RCC 7860 (cell line): ENCODE data around the gene TYMP.
A peak's percentile ranks its signal among the peaks of the same experiment; 100 is the strongest.

ENCODE experiments used
- DNase-seq: peaks from one replicate; pipeline ENCODE4 v3.0.0-alpha.2; 2015; ENCODE audit warnings: low spot score
- FAIRE-seq: peaks from 2 replicates; lab custom pipeline; 2012; peaks lifted over from hg19 to GRCh38; lab: Jason Lieb, UNC

The TYMP gene, protein sequence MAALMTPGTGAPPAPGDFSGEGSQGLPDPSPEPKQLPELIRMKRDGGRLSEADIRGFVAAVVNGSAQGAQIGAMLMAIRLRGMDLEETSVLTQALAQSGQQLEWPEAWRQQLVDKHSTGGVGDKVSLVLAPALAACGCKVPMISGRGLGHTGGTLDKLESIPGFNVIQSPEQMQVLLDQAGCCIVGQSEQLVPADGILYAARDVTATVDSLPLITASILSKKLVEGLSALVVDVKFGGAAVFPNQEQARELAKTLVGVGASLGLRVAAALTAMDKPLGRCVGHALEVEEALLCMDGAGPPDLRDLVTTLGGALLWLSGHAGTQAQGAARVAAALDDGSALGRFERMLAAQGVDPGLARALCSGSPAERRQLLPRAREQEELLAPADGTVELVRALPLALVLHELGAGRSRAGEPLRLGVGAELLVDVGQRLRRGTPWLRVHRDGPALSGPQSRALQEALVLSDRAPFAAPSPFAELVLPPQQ

DNA sequence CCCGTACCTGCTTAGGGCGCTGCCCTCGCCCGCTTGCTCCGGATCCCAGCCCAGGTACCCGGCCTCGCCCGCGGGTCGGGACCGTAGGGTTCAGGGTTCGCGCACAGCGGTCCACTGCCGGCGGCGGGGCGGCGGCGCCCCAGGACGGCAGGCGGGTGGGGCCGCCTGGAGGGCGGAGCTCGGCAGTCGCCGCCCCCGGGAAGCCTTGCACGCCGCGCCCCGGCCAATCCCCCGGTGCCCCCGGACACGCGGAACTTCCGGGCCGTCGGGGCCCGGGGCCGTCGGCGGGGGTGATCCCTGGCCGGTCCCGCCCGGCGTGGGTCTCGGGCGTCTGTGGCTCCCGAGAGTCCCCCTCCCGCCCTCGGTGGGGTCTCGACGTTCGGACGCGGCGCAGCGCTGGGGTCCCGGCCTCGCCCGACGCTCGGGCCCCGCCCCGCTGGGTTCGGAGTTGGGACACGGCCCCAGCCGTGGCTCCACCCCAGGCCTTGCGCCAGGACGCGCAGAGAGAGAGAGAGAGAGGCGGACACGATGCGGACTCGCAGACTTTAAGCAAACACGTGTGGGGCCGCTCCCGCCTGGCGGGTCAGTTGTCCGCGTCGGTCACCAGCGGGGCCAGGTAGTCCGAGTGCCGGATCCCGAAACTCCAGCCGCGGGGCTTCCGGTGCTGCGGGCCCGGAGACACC is at the start of gene TYMP:
Gene TYMP (minus strand): TSS at position 116 of the 683 bp plus-strand sequence. CDS start 303 bp downstream, outside the sequence.
- no peak for FAIRE-seq
- no peak for DNase-seq

DNA sequence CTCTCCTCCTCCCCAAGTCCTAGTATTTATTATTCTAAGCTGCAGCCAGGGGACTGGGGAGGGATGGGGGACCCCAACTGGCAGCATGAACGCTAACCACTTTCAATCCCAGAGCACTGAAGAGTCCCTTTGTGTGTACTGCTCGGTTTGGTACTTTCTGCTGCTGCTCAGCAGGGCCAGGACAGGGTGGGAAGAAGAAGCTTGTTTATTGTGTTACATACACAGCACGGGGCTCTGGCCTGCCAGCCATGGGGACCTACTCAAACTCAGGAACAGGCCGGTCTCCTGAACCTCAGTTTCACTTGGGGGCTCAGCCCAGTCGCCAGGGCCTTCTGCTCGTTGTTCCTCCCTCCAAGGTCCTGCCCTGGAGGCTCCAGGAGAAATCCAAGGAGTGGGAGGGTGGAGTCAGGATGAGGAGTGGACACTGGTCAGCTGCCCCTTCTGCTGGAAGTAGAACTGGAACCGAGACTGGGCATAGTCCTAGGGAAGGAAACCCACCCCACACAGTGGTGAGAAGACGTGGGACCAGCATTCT is 49.0 kb upstream of the TYMP start:
- DNase-seq (no peak), FAIRE-seq (no peak)

DNA sequence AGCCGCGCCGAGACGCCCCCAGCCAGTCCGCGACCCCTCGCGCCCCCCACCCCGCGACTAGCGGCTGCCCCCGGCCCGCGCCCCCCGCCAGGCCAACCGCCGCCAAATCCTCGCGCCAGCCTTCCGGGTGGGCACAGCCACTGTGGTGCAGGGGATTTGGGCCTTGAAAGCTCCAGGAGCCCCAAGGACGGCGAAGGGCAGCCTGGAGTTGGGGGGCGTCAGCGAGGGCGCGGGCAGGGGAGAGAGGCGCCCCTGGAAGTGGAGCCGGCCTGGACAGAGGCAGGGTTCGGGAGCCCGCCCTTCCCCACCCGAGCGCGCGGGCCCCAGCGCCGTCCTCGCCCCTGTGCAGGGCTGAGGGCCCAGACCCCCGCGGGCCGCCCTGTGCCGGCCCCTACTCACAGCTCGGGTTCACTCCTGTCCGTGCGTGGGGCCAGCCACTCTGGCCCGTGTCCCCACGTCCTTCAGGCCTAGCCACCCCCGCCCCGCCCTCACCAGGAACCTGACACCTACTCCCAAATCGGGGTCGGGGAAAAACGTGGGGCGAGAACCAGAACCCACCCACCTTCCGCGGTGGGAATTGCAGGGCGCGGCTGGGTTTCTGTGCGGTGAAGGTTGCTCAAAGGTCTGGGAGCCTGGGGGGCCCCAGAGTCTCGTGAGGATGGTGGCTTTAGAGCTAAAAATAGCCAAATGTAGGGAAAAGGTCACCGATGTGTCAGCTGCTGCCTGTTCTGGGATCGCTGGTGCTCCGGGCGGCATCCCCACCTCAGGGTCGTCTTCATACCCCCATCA is 48.4 kb upstream of the TYMP start, which contains the start of gene CPT1B:
Gene CPT1B (minus strand): TSS at position 441 of the 789 bp plus-strand sequence. CDS start 512 bp downstream, outside the sequence.
- FAIRE-seq (no peak), DNase-seq (no peak)

DNA sequence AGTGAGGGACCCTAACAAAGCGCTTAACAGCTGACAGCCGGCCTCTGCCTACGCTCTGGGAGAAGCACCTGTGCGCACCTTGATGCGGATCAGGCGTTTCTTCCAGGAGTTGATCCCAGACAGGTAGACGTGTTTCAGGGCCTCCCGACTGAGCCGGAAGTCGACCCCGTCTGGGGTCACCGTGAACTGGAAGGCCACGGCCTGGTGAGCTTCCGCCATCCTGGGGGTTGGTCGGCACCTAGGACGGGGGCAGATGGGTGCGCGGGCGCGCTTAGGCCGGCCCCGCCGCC is 47.8 kb upstream of the TYMP start:
- FAIRE-seq (no peak), DNase-seq (no peak)

DNA sequence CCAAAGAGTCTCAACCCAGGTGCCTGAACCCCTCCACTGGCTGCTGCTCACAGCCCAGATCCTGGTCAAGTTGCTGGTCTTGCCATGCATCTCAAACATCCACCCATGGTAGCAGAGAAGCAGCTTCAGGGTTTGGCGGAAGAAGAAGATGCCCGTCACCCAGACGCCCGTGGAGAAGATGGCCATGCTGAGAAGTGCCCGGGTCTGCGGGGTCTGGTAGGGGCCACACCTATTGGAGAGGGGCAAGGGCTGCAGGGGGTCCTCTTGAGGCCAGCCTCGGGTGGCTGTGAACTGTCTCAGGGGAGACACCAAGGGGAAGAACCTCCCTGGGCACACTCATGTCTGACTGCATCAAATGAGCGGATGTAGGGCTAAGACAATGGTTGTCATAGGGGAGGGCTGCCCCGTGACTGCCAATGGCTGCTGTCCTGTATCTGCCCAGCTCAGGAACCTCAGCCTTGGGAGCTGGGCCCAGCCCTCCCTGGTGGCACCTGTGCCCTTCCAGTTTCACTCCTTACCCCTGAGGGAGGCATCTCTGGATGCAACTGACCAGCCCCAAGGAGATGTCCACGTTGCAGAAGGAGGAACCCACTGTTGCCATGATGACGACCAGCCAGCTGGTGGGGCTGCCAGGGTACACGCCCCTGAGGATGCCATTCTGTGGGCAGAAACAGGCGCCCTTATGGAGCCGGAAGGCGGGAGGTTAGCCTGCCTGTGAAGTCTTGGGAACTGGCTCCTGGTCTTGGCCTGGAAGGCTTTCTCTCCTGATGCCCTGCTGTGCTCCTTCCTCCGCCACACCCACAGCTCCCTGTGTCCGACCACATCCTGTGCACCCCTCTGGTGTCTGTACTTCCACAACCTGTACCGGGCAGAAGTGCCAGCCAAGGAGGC is 47.2 kb upstream of the TYMP start:
- DNase-seq = no peak

DNA sequence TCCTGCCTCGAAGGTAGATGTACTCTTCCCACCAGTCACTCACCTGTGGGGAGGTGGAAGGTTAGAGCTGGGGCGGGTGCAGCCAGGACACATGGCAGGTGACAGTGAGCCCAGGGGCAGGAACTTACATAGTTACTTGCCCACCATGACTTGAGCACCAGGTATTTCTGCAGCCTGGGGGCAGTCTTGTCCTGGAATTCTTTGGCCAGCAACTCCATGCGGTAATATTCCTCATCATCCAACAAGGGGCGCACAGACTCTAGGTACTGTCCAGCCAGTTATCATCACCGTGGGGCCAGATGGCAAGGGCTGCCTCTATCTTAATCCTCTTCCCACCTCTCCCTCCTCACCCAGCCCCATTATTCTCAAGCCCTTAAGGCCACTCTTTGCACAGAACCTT is 46.3 kb upstream of the TYMP start:
- peak; percentile 29 for DNase-seq
- no peak for FAIRE-seq

More for the DNA sequence above, 47.2 kb upstream of the TYMP start:
- no peak for FAIRE-seq

DNA sequence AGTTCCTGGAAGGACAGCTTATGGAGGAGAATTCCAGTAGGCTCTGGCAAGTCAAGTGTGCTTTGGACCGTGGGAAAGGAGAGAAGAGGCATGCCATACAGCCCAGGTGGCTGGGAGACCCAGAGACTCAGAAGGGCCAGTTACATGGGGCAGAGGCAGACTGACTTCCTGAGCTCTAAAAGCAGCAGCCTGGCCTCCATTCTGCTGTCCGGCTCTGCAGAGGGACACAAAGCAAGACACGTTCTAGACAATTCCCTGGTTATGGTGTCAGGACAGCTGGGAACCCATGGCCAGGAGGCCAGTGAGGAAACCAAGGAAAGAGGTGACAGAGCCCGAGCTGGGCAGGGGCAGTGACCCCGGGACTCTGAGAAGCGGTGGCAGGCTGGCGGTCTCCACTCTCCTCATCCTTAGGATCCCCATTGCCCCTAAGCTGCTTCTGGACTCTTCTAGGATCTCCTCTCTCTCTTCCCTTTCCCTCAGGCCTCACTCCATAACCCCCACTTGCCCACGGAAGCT is 45.7 kb upstream of the TYMP start:
- DNase-seq = no peak
- FAIRE-seq = no peak

DNA sequence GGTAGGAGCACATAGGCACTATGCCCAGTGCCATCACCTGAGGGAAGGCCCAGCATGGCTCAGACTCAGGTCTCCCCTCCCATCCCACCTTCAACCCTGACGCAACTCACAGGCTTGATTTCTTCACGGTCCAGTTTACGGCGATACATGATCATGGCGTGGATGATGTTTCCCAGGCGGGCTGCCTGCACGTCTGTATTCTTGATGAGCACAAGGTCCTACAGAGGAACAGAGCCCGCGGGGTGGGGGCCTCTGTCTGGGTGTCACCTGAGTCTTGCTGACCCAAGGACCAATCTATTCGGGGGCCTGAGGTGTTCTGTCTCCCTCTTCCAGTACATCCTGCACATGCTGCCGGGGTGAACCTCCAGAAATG is 44.6 kb upstream of the TYMP start:
- no peak for FAIRE-seq

DNA sequence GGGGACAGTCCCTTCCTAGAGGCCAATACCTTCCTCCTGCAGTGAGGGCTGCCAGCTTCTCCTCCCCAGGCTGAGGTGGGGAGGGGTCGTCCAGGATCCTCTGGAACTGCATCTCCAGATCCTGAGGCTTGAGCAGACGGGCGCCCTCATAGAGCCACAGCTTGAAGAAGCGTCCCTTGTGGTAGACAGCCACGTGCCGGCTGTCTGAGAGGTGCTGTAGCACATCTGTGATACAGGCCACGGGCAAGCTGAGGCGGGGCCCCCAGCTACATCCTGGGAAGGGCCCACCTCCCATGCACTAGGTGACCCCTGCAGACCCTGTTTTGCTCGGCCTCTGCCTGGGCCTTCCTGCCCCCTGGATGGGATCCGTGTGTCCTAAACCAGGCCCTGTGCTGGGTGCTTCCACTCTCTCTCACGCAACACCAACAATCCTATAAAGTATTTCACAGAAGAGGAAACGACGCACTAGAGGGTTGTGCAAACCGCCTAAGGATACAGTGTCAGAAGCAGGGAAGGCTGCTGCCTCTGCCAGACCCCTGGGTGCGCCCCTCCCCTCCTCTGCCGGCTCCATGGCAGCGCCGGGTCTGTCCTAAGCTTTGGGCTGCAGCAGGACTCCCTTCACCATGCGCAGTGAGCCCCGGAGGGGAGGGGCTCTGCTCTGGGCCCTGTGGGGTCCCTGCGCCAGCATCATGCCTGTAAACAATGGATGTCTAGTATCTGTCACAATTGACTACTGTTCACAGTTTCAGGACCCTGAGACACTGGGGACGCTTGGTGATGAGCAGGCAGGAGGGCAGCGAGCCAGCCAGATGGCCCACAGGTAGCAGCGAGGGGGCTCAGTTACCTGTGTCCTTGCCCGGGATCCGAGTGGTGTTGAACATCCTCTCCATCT is 43.9 kb upstream of the TYMP start:
- FAIRE-seq (no peak), DNase-seq (no peak)

More for the DNA sequence above, 44.6 kb upstream of the TYMP start:
- DNase-seq = no peak

DNA sequence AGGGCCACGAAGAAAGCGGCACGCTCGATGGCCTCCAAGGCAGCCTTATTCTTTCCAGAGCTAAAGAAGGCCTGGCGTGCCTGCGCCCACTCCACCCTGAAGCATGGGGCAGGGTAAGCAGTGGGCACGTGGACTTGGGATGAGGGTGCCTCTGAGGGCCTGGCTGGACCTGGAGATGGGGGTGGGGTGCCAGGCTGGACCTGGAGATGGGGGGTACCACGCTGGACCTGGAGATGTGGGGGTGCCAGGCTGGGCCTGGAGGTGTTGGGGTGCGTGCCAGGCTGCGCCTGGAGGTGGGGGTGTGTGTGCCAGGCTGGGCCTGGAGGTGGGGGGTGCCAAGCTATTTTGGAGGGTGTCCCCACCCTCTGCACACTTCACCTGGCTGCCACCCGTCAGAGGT is 43.2 kb upstream of the TYMP start:
- no peak for FAIRE-seq
- no peak for DNase-seq

DNA sequence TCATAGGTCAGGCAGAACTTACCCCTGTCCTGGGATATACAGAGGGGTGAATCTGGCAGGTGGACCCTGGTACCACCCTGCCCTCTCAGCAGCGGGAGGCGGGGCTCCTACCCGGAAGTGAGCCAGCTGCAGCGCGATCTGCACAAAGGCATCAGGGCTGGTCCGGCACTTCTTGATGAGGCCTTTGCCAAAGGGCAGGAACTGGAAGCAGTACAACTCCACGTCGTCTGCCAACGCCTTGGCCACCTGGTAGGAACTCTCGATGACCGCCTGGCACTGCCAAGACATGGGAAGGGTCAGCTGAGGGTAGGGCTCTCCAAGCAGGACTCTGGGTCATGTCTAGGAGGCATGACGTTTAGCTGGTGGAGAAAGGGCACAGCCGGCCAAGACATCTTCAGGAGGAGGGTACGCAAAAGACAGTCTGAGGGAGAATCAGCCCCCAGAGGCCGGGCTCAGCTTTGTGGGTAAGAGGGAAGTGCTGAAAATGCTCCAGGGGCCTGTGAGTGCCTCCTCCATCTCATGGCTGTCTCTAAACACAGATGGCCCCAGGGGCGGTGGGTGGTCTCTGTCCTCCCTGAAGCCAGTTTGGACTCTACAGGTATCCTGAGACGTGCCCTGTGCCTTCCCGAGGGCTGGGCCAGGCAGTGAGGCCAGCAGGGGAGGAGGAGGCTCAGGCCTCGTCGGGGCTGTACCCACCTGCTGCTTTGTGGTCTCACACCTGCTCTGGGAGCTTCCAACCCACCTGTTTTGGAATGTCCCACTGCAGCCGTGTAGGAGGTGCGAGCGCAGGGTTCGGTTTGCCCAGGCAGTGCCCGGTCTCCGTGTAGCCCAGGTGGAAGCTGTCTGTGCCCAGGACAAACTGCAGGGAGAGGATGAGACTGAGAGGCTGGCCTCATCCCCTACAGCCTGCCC is 41.7 kb upstream of the TYMP start:
- no peak for FAIRE-seq
- no peak for DNase-seq

DNA sequence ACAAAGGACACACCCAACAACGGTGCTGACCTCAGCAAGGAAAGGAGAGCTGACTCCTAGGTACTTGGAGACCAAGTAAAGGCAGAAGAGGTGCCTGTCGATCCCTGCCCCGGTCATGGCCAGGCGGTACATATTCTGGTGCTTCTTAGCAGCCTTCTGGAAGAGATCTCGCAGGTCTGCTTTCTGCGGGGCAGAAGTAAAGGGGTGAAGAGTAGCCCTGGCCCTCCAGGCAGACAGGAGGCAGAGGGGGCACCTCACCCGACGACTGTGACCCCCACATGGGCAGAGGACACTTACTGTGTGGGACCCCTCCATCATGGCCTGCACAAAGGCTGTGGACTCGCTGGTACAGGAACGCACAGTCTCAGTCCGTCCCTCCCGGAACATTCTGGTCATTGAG is 41.0 kb upstream of the TYMP start:
- DNase-seq (no peak), FAIRE-seq (no peak)

DNA sequence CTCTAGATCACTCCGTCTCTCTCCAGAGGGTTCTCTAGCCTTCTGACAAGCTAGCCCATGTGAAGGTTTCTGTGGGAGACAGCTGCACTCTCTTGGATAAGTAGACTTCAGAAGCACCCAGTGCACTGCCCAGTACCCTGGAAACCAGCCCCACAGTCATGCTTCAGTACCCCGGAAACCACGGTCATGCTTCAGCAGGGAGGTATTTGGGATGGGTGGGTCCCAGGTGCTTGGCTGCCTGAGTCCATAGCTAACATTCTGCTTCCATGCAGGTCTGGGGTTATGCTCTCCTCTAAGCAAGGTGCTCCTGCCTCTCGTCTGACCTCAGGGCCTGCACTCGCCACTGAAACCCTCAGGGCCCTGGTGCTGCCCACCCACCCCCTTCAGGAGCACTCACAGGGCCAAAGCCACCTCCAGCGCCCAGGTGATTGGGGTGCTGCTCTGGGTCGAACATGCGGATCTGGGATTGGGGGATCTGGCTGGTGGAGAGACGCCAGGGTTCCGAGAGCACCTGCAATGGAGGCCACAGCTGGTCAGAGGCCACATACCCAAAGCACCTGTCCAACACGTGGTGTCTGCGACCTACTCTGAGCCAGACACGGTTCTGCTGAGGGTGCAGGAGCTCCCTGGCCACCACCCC is 40.2 kb upstream of the TYMP start:
- peak; percentile 17 for DNase-seq
- peak; percentile 49 for FAIRE-seq

DNA sequence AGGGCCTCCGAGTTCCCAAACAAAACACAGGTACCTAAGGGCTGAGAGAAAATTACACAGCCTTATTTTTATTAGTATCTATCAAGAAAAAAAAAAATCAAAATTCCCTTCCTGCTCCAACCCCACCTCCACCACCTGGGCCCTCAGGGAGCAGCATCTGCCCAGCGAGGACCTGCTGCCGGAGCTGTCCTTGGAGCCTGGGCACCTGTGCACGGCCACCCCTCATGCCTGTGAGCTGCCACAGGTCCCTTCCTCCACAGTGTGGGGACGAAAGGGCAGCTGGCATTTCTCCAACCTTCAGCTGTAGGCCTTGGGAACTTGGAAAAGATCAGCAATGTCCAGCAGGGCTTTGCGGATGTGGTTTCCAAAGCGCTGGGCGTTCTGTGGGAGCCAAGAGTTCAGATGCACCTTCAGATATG is 39.2 kb upstream of the TYMP start:
- no peak for FAIRE-seq
- DNase-seq = no peak

DNA sequence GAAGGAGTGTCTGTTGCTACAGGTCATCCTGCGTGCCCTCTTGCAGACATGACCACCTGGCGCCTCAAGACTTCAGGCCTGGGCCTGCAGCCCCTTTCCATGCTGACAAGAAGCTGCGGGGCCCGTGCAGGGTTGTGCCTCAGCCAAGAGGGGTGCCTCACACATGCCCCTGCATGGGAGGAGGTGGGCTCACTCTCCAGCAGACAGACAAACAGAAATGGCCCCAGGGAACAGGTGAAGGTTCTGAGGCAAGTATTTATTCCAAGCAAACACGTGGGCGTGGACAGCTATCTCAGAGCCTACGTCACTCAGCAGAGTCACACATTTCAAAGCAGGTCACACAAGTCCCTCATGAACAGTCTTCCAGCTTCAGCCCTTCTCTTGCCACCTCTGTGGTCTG is 38.8 kb upstream of the TYMP start:
- DNase-seq = no peak
- no peak for FAIRE-seq

DNA sequence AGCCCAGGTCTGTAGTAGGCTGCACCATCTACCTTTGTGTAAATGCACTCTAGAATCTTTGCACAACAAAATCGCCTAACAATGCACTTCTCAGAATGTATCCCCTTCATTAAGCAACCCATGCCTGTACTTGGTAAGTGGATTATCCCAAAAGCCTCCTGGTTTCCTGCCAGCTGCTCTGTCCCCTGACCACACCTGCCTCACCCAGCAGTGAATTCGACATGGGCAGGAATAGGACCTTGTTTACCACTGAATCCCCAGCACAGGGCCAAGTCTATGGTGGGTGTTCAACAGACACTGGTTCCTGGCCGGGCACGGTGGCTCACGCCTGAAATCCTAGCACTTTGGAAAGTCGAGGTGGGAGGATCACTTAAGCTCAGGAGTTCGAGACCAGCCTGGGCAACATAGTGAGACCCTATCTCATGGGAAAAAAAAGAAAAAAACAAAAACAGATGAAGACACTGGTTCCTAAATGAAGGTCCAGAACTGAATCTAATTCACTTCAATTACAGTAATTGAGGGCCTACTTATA is 38.0 kb upstream of the TYMP start:
- FAIRE-seq (no peak), DNase-seq (no peak)

DNA sequence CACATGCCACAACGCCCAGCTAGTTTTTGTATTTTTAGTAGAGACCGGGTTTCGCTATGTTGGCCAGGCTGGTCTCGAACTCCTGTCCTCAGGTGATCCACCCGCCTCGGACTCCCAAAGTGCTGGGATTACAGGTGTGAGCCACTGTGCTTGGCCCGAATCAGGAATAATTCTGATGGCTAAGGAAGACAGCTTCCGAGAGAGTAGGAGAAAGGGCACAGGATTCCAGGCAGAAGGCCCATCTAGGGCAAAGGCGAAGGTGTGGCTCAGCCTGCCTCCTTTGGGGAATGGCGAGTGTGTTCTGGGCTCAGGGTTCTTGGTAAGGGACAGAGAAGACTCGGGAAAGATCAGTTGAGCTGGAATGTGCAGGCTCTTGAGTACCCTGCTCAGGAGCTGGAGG is 34.5 kb upstream of the TYMP start:
- DNase-seq = no peak
- no peak for FAIRE-seq
